ENCODE results near the gene DFFB. TPM values are rescaled to one million over a fixed set of nuclear protein-coding genes. Genes with fewer than 3 reads are reported as not detected.

Gene DFFB
- total RNA-seq, 1 experiment from 2014 or later = 4.8 TPM

Other genes with a start within 250 kb of the DFFB start
- 12.9 and 14.3 TPM in 2 replicates for gene MEGF6, start 246.0 kb upstream of the DFFB start, total RNA-seq (2022)
- gene TPRG1L, start 232.5 kb upstream of the DFFB start, total RNA-seq (2022) = 21.9 and 29.7 TPM in 2 replicates
- 25.3 and 29.8 TPM in 2 replicates for gene WRAP73, start 207.4 kb upstream of the DFFB start, total RNA-seq (2022)
- gene TP73, start 205.0 kb upstream of the DFFB start, total RNA-seq (2022) = 0.37 and 0.82 TPM in 2 replicates
- not detected in 2 replicates for gene CCDC27, start 105.0 kb upstream of the DFFB start, total RNA-seq (2022)
- gene SMIM1, start 84.7 kb upstream of the DFFB start, total RNA-seq (2022) = 1.2 TPM in 1 of 2 replicates, not detected in the other
- 46.1 and 53.0 TPM in 2 replicates for gene LRRC47, start 61.0 kb upstream of the DFFB start, total RNA-seq (2022)
- gene CEP104, start 265 bp upstream of the DFFB start, total RNA-seq (2022) = 68.7 and 74.1 TPM in 2 replicates
- gene C1orf174, start 42.8 kb downstream of the DFFB start, total RNA-seq (2022) = 22.4 and 24.4 TPM in 2 replicates

All from MCF 10A (cell line).